HEK293 (cell line): ENCODE measurements around the gene AHCYL1.

Experiments
- CTCF ChIA-PET: fragments of 350-600 bp; formaldehyde crosslinking; extraction: SDS; loops from one replicate; lab custom pipeline; 2021; ENCODE audit warnings: antibody characterized with exemption; lab: Yijun Ruan, JAX
- POLR2A ChIA-PET: fragments of 300-600 bp; formaldehyde crosslinking; extraction: SDS; loops from one replicate; lab custom pipeline; 2020; ENCODE audit warnings: antibody characterized with exemption, inconsistent platforms; lab: Yijun Ruan, JAX
- H3K27ac ChIP-seq: fragments of 200-500 bp; sonication (Bioruptor generic); 2 replicates; pipeline ENCODE4 v1.5.1; 2014; ENCODE audit warnings: low read depth, low read length, control low read depth, inconsistent platforms; ENCODE audit errors: extremely low read depth
- H3K36me3 ChIP-seq, 2 experiments: fragments of 200-500 bp in 1 of 2; sonication (Bioruptor generic) in 1 of 2; 1 replicate in 1 of 2; 2 replicates in 1 of 2; pipeline ENCODE4 v1.5.1; 2014 to 2017; ENCODE audit warnings: inconsistent platforms in 2 of 2, low read length in 2 of 2; ENCODE audit not compliant: control insufficient read depth in 2 of 2, insufficient read depth in 1 of 2
- H3K4me1 ChIP-seq: fragments of 200-500 bp; sonication (Bioruptor generic); 2 replicates; pipeline ENCODE4 v1.5.1; 2014; ENCODE audit warnings: mild to moderate bottlenecking, low read length, inconsistent platforms; ENCODE audit not compliant: control insufficient read depth, insufficient read depth
- H3K4me3 ChIP-seq: 2 replicates; pipeline ENCODE4 v1.5.1; 2011; ENCODE audit warnings: low read depth, mild to moderate bottlenecking, control low read depth, low read length, moderate library complexity
- H3K9me3 ChIP-seq: fragments of 200-500 bp; sonication (Bioruptor generic); 2 replicates; pipeline ENCODE4 v1.5.1; 2014; ENCODE audit warnings: low read depth, low read length, inconsistent platforms; ENCODE audit not compliant: control insufficient read depth, insufficient read depth
- GLIS2 ChIP-seq: fragments of 450-650 bp; formaldehyde crosslinking; IDR thresholded peaks from 2 replicates; pipeline ENCODE4 v1.5.1; 2016; ENCODE audit warnings: missing biosample characterization, missing genetic modification characterization
- OVOL3 ChIP-seq: fragments of 450-650 bp; formaldehyde crosslinking; IDR thresholded peaks from 2 replicates; pipeline ENCODE4 v1.5.1; 2016; ENCODE audit warnings: missing biosample characterization, missing genetic modification characterization
- PRDM1 ChIP-seq: fragments of 450-650 bp; formaldehyde crosslinking; IDR thresholded peaks from 2 replicates; pipeline ENCODE4; 2016; ENCODE audit warnings: missing biosample characterization, missing genetic modification characterization
- SCRT2 ChIP-seq: fragments of 450-650 bp; formaldehyde crosslinking; IDR thresholded peaks from 2 replicates; pipeline ENCODE4 v1.5.1; 2016; ENCODE audit warnings: missing biosample characterization, missing genetic modification characterization
- SP2 ChIP-seq: fragments of 450-650 bp; formaldehyde crosslinking; IDR thresholded peaks from 2 replicates; pipeline ENCODE4 v1.5.1; 2016; ENCODE audit warnings: missing biosample characterization, missing genetic modification characterization
- ZFHX2 ChIP-seq: fragments of 450-650 bp; formaldehyde crosslinking; conservative IDR thresholded peaks from 2 replicates; pipeline ENCODE4 v1.5.1; 2016; ENCODE audit warnings: missing biosample characterization, missing genetic modification characterization
- ZFP37 ChIP-seq: fragments of 450-650 bp; formaldehyde crosslinking; IDR thresholded peaks from 2 replicates; pipeline ENCODE4 v1.5.1; 2016; ENCODE audit warnings: missing biosample characterization, missing genetic modification characterization
- ZNF138 ChIP-seq: fragments of 450-650 bp; formaldehyde crosslinking; IDR thresholded peaks from 2 replicates; pipeline ENCODE4 v1.5.1; 2016; ENCODE audit warnings: missing biosample characterization, missing genetic modification characterization, borderline replicate concordance
- ZNF335 ChIP-seq: fragments of 450-650 bp; formaldehyde crosslinking; conservative IDR thresholded peaks from 2 replicates; pipeline ENCODE4 v1.5.1; 2016; ENCODE audit warnings: missing biosample characterization, missing genetic modification characterization
- ZNF391 ChIP-seq: fragments of 450-650 bp; formaldehyde crosslinking; IDR thresholded peaks from 2 replicates; pipeline ENCODE4 v1.5.1; 2016; ENCODE audit warnings: low read depth, missing biosample characterization, missing genetic modification characterization, borderline replicate concordance
- ZNF404 ChIP-seq: fragments of 450-650 bp; formaldehyde crosslinking; IDR thresholded peaks from 2 replicates; pipeline ENCODE4 v1.5.1; 2017; ENCODE audit warnings: missing biosample characterization, missing genetic modification characterization
- ZNF561 ChIP-seq: fragments of 450-650 bp; IDR thresholded peaks from 2 replicates; pipeline ENCODE4 v1.5.1; 2018; ENCODE audit warnings: missing biosample characterization, missing genetic modification characterization, borderline replicate concordance
- ZNF600 ChIP-seq: fragments of 450-650 bp; formaldehyde crosslinking; IDR thresholded peaks from 2 replicates; pipeline ENCODE4 v1.5.1; 2016; ENCODE audit warnings: missing biosample characterization, missing genetic modification characterization
- ZNF621 ChIP-seq: fragments of 450-650 bp; formaldehyde crosslinking; IDR thresholded peaks from 2 replicates; pipeline ENCODE4 v1.5.1; 2017; ENCODE audit warnings: missing biosample characterization, missing genetic modification characterization
- ZNF626 ChIP-seq: fragments of 450-650 bp; sonication (Bioruptor Pico); formaldehyde crosslinking; IDR thresholded peaks from 2 replicates; pipeline ENCODE4 v1.5.1; 2018; ENCODE audit warnings: missing biosample characterization, missing genetic modification characterization, inconsistent platforms
- ZNF785 ChIP-seq: fragments of 450-650 bp; formaldehyde crosslinking; IDR thresholded peaks from 2 replicates; pipeline ENCODE4 v1.5.1; 2016; ENCODE audit warnings: missing biosample characterization, missing genetic modification characterization
- ZNF837 ChIP-seq: fragments of 450-650 bp; formaldehyde crosslinking; IDR thresholded peaks from 2 replicates; pipeline ENCODE4 v1.5.1; 2016; ENCODE audit warnings: missing biosample characterization, missing genetic modification characterization
- TF ChIP-seq, protein P1 (sequence below): fragments of 450-650 bp; formaldehyde crosslinking; IDR thresholded peaks from 2 replicates; pipeline ENCODE4 v1.5.1; 2017; ENCODE audit warnings: missing biosample characterization, missing genetic modification characterization
- TF ChIP-seq, protein P2 (sequence below): fragments of 450-650 bp; formaldehyde crosslinking; IDR thresholded peaks from 2 replicates; pipeline ENCODE4 v1.5.1; 2016; ENCODE audit warnings: missing biosample characterization, missing genetic modification characterization
- TF ChIP-seq, protein P3 (sequence below): fragments of 450-650 bp; formaldehyde crosslinking; IDR thresholded peaks from 2 replicates; pipeline ENCODE4 v1.5.1; 2016; ENCODE audit warnings: missing biosample characterization, missing genetic modification characterization
- TF ChIP-seq, protein P4 (sequence below): fragments of 450-650 bp; formaldehyde crosslinking; IDR thresholded peaks from 2 replicates; pipeline ENCODE4 v1.5.1; 2016; ENCODE audit warnings: missing biosample characterization, missing genetic modification characterization, low read depth

Gene AHCYL1

DNA sequence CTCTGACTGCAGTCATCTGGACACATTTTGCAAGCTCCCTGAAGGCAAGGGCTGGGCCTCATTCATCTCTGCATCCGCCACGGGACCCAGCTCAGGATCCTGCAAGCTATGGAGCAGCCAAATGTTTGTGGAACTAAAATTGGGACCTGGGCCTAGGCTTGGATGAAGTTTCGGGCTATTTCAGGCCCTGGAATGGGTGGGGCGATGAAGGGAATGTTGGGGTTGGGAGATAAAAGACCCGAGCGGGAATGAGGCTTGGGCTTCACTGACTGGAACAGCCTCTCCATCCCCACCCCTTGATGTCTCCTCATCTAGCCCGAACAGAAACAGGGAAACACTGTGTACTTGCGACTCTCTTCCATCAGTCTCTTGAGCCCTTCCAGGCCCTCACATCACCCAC lies 7.3 kb upstream of the AHCYL1 start:
- CTCF ChIA-PET: interaction anchor here (0.6 to 12.6 kb wide), 6 partner anchors 9 to 578 kb away, joined by 3 to 522 read pairs (median 4); no protein-coding TSS in a partner anchor
- H3K4me3 ChIP-seq: no peak overlapping the region
- POLR2A ChIA-PET: no interaction called here
- no peak for TF ChIP-seq SP2 (tag by site-specific recombination)
- TF ChIP-seq ZFP37: no peak
- TF ChIP-seq, protein P1, sequence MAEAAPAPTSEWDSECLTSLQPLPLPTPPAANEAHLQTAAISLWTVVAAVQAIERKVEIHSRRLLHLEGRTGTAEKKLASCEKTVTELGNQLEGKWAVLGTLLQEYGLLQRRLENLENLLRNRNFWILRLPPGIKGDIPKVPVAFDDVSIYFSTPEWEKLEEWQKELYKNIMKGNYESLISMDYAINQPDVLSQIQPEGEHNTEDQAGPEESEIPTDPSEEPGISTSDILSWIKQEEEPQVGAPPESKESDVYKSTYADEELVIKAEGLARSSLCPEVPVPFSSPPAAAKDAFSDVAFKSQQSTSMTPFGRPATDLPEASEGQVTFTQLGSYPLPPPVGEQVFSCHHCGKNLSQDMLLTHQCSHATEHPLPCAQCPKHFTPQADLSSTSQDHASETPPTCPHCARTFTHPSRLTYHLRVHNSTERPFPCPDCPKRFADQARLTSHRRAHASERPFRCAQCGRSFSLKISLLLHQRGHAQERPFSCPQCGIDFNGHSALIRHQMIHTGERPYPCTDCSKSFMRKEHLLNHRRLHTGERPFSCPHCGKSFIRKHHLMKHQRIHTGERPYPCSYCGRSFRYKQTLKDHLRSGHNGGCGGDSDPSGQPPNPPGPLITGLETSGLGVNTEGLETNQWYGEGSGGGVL: no peak
- TF ChIP-seq ZNF391: no peak
- TF ChIP-seq ZNF626 (tag by site-specific recombination): no peak
- H3K27ac ChIP-seq: no peak overlapping the region
- no peaks in the 10 kb centered on the region for H3K9me3 ChIP-seq
- H3K4me1 ChIP-seq: no peaks in the 10 kb centered on the region
- no peaks in the 10 kb centered on the region for H3K36me3 ChIP-seq

DNA sequence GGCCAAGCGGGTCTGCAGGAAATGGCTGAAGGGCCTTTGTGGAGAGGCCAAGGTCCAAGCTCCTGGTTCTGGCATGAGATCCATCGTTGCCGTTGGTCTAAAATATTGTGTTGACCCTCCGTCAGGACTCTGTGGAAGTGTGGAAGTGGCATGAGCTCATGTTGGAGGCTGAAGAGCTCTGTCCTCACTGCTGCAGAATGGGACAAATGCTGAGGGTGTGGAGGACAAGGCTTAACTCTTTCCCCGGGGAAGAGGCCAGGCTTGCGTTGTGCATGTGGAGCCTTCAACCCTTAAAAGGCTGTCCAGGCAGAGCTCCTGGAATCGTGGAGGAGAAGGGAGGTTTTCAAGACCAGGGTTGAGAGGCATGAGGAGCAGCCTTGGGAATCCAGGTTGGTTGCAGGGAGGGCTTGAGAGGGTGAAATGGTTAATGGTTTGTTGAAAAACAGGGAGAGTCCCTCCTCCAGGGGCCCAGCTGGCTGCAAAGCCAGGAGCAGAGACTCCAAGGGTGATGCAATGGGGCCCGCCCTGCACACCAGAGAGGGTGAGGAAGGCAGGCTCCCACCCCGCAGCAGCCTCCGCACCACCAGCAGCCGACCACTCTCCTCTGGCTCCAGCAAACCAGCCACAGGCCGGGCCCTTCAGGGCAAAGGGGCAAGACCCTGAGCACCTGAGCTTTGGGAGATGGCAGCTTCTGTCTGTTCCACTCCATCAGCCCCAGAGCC lies 6.7 kb upstream of the AHCYL1 start:
- no peak for TF ChIP-seq PRDM1 (tag by site-specific recombination)
- TF ChIP-seq, protein P2, sequence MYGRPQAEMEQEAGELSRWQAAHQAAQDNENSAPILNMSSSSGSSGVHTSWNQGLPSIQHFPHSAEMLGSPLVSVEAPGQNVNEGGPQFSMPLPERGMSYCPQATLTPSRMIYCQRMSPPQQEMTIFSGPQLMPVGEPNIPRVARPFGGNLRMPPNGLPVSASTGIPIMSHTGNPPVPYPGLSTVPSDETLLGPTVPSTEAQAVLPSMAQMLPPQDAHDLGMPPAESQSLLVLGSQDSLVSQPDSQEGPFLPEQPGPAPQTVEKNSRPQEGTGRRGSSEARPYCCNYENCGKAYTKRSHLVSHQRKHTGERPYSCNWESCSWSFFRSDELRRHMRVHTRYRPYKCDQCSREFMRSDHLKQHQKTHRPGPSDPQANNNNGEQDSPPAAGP: peak; percentile 61; the same call in 1 of the 2 replicates
- TF ChIP-seq ZNF138: no peak
- no peak for TF ChIP-seq SP2 (tag by site-specific recombination)
- TF ChIP-seq ZNF837 (tag by site-specific recombination): no peak
- Histone ChIP-seq H3K4me1 (no peaks in the 10 kb centered on the region), H3K9me3 (no peaks in the 10 kb centered on the region), H3K4me3 (no peak overlapping the region), H3K36me3 (no peaks in the 10 kb centered on the region), H3K27ac (no peak overlapping the region)
- ChIA-PET CTCF (interaction anchor here (0.6 to 12.6 kb wide), 9 partner anchors 9 to 579 kb away, joined by 3 to 522 read pairs (median 5); no protein-coding TSS in a partner anchor), POLR2A (no interaction called here)

DNA sequence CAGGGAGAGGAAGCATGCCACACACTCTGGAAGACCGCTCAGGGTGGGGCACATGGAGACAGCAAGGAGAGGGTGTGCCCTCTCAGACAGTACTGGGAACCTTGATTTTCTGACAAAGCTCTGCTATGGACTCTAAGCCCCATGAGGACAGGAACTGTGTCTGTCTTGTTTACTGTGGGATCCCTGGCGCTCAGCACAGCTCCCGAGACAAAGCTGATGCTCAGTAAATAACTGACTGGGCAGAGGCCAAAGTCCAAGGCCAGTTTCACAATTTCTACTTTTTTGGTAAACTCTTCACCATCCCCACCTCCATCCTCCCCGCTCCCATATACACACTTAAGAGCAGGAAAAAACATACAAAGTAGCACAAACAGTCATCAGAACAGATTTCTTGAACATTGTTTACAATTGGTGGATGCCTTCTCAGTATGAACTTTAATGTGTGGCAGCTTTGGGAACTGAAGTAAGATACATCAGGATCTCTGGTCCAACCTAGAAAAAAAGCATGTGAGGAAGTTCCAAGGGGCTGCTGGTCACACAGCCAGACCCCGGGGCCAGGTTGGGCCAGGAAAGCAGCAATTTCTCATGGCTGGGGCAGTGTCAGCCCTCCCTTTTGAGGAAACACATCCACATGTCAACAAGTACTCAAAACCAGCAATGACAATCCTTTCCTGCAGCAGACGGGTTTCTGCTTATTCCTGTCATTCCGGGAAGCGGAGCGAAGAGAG lies 5.6 kb upstream of the AHCYL1 start:
- Histone ChIP-seq H3K4me1 (no peaks in the 10 kb centered on the region), H3K4me3 (no peak overlapping the region), H3K36me3 (no peaks in the 10 kb centered on the region), H3K9me3 (no peaks in the 10 kb centered on the region), H3K27ac (no peak overlapping the region)
- POLR2A ChIA-PET: no interaction called here
- CTCF ChIA-PET: interaction anchor here (0.6 to 12.6 kb wide), 9 partner anchors 10 to 517 kb away, joined by 3 to 522 read pairs (median 4); no protein-coding TSS in a partner anchor
- TF ChIP-seq SCRT2 (tag by site-specific recombination): peak; percentile 54
- no peak for TF ChIP-seq OVOL3 (tag by site-specific recombination)

DNA sequence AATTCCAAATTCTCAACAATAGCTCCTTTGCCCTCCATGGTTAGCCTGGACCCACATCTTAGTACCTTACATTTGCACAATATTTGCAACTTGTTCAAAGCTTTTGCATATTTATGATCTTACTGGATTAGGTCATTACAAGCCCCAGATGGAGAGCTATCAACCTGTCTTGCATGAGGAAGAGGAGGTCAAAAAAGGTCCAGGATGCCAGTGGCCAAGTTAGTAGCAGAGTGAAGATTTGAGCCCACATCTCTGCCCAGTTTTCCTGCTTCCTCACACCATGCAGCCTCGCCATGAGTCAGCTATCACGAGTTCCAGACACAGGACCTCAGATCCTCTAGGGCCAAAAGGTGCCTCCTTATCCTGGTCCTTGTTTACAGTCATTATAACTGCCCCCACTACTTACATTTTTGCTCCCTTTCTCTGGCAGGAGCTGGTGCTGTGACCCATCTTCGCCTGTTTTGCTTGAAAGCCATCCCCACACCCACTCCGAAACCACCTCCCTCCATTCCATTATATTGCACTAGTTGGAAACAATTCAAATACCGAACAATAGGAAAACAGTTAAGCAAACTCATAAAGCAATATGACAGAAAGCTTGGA lies 5.0 kb upstream of the AHCYL1 start:
- Histone ChIP-seq H3K36me3 (no peaks in the 10 kb centered on the region), H3K4me3 (no peak overlapping the region), H3K9me3 (no peaks in the 10 kb centered on the region), H3K4me1 (no peaks in the 10 kb centered on the region), H3K27ac (no peak overlapping the region)
- POLR2A ChIA-PET: no interaction called here
- CTCF ChIA-PET: interaction anchor here (1.0 to 12.6 kb wide), 9 partner anchors 10 to 516 kb away, joined by 3 to 522 read pairs (median 5); no protein-coding TSS in a partner anchor
- TF ChIP-seq ZNF785 (tag by site-specific recombination) (no peak), ZNF335 (peak; percentile 61), ZNF621 (tag by site-specific recombination) (no peak), ZFHX2 (tag by site-specific recombination) (peak; percentile 64), ZNF600 (tag by site-specific recombination) (peak; percentile 32; the same call in 1 of the 2 replicates), GLIS2 (tag by site-specific recombination) (no peak), ZNF561 (tag by site-specific recombination) (no peak), ZNF404 (no peak)
- TF ChIP-seq, protein P3, sequence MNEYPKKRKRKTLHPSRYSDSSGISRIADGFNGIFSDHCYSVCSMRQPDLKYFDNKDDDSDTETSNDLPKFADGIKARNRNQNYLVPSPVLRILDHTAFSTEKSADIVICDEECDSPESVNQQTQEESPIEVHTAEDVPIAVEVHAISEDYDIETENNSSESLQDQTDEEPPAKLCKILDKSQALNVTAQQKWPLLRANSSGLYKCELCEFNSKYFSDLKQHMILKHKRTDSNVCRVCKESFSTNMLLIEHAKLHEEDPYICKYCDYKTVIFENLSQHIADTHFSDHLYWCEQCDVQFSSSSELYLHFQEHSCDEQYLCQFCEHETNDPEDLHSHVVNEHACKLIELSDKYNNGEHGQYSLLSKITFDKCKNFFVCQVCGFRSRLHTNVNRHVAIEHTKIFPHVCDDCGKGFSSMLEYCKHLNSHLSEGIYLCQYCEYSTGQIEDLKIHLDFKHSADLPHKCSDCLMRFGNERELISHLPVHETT: no peak
- TF ChIP-seq, protein P4, sequence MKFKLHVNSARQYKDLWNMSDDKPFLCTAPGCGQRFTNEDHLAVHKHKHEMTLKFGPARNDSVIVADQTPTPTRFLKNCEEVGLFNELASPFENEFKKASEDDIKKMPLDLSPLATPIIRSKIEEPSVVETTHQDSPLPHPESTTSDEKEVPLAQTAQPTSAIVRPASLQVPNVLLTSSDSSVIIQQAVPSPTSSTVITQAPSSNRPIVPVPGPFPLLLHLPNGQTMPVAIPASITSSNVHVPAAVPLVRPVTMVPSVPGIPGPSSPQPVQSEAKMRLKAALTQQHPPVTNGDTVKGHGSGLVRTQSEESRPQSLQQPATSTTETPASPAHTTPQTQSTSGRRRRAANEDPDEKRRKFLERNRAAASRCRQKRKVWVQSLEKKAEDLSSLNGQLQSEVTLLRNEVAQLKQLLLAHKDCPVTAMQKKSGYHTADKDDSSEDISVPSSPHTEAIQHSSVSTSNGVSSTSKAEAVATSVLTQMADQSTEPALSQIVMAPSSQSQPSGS (tag by site-specific recombination): no peak
